GM03348 (cell line): ENCODE measurements around the gene GPI.

Source experiments
- DNase-seq: peaks from one replicate; pipeline ENCODE4 v3.0.0; 2012; ENCODE audit warnings: low spot score

GPI gene

DNA sequence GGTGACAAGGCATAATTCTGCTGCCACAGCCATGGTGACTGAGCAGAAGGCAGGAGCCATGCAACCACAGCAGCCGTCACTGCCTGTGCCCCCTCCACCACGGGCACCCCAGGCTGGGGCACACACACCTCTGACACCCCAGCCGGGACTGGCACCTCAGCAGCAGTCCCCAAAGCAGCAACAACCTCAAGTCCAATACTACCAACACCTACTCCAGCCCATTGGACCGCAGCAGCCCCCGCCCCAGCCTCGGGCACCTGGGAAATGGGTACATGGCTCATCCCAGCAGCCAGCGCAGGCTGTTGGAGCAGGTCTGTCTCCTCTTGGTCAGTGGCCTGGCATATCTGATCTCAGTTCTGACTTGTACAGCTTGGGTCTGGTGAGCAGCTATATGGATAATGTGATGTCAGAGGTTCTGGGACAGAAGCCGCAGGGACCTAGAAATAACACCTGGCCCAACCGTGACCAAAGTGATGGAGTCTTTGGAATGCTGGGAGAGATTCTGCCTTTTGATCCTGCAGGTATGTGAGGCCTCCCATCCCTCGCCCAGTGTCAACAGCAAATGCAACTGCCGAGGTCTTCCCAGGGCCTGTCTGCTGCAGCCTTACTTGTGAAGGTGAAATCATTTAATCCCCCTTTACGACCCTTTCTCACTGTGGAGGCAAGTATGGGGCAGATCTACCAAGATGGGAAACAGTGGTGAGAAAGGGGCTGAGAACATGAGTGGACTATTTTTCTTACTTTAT is 22.9 kb upstream of the GPI start:
- no peak for DNase-seq

DNA sequence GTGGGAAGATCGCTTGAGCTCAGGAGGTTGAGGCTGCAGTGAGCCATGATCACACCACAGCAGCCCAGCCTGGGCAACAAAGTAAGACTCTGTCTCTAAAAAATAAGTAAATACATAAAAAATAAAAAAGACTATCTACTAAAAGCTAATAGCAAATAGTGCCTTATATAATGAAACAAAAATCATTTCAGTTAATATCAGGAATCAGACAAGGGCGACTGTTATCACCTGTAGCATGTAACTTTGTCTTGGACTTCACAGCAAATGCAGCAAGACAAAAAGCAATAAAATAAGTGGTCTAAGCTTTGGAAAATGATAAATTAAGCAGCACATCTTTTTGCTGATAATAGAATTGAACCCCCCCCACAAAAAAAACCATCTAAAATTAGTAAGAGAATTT is 21.2 kb upstream of the GPI start:
- no peak for DNase-seq

DNA sequence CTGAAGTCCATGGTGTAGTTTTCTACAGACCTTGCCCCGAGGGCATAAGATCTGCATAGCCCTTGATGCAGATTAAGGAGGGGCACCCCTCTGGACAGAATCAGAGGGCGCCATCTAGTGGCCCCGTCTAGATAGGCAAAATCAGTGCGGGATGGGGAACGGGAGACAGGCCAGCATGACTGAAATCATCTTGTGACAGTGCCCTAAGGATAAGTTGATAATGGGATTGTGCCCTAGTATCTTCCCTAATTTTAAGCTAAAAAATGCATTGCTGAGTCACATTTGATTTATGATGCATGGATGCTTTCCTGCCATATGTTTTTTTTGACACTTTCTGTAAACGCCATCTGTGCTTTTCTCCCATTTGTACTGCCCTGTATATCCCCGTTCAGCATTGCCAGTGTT is 19.0 kb upstream of the GPI start:
- DNase-seq: peak; percentile 87

DNA sequence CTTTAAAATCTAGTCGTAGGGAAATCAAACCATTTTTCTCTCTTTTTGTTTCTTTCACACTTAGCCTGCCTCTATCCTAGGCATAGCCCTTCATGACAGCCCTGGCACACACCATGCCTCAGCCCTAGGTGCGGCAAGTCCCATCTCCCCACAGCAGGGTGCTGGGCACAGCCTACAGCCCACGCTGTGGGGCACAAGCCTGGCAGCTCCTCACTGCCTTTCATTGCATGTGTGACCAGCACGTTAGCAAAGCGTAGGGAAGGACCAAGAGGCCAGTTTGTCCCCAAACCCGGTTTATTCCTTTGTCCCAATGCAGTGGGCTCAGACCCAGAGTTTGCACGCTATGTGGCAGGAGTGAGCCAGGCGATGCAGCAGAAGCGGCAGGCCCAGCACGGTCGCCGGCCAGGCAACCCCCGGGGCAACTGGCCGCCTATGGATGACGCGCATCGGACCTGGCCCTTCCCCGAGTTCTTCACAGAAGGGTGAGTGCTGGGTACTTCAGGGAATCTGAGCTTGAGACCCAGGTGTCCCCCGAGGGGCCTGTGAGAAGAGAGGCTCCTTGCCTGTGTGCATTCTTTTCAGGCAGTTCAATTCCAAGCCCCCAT is 17.3 kb upstream of the GPI start:
- no peak for DNase-seq

DNA sequence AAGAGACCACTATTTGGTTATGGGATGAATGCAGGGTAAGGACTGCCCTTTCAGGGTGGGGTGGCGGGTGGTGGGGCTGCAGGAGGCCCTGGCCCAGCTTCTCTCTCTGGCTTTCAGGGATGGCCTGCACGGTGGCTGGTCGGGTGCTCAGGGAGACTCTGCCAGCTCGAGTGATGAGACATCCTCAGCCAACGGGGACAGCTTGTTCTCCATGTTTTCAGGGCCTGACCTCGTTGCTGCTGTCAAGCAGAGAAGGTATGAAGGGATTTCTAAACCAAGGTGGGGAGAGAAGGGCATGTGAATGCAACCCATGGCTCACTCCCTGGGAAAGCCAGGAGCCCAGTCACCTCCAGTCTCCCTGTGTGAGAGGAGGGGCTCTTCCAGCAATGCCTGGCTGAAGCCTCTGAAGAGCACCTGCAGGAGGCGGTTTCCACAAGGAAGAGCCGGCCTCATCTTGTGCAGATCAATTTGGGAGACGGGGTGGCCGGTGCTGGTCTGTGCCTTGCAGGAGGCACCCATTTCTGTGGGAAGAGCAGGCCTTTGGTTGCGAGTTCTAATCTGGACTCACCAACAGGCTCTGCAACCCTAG is 16.0 kb upstream of the GPI start:
- no peak for DNase-seq

DNA sequence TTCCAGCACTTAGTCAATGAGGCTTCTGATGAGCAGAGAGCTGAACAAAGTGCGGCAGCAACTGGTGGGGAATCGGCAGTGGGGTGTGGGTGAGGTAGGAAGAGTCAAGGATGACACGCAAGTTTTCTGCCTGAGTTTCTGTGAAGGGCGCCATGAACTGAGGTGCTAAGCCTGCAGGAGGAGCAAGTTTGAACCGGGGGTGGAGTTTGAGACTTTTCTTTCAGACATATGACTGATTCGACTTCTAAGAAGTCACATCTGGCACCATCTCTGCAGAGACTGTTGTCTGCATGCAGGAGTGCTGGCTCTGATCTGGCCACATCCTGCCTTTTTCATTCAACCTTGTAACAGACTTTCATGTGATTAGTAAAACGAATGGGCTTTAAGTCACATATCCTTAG is 14.8 kb upstream of the GPI start:
- DNase-seq: peak; percentile 40

DNA sequence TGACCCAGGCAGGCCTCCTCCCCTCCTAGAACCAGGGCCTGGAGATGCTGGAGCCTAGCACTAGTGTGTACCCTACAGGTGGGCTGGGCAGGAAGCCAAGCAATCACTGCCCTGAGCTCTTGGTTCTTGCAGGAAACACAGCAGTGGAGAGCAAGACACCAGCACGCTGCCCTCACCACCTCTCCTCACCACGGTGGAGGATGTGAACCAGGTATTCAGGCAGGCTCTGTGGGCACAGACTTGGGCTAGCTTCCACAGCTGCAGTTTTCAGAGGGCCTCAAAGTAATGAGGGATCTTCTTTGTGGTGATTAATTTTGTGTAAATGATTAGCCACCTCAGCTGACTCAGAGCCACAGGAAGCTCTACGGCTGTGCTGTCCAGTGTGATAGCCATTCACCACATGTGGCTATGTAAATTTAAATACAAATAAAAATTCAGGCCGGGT is 13.6 kb upstream of the GPI start:
- DNase-seq: no peak

DNA sequence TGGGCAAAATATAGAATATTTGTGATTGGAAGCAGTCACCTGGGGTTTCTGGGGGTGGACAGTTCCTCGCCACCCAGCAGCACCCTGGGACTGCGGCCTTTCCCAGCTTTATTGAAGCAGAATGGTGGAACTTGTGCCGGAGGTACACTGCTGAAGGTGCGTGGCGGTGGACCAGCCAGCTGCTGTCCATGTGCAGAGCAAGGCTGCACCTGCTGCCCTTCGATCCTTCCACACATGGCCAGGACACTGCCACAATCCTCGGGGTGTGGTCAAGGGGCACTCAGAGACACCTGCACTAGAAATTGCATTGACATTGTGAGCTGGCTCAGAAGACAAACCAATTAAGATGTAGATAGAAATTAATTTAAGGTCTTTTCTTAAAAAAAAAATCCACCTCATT is 11.4 kb upstream of the GPI start:
- no peak for DNase-seq

DNA sequence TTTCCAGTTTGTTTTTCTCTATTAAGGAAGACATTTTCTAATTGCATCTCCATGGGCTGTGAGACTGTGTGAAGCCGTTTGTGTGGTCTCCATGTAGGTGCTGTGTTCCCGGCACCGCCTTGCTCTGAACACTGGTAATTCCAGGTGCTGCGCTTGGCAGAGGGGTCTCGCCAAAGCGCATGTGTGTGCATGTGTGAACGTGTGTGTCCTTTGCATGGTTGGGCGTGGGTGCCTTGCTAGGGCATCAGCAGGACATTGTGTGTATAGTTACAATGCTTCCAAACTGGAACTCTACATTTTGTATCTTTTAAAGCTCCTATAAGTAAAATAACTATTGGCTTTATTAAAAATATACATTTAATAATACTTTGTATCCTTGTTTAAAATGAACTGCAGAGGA is 9.8 kb upstream of the GPI start:
- no peak for DNase-seq

DNA sequence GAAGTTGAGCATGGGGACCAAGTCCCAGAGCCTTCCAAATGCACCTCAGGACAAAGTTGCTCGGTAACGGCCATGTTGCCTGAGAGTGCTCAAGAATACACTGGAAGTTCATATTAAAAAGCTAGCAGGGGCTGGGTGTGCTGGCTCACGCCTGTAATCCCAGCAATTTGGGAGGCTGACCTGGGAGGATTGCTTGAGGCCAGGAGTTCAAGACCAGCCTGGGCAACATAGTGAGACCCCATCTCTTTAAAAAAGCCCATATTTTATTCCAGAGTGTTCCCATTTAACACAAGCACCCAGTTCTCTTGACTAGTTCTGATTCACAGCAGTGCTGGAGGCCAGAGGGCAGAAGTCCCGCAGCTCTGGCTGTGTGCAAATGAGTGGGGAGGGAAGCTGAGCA is 8.1 kb upstream of the GPI start:
- no peak for DNase-seq

DNA sequence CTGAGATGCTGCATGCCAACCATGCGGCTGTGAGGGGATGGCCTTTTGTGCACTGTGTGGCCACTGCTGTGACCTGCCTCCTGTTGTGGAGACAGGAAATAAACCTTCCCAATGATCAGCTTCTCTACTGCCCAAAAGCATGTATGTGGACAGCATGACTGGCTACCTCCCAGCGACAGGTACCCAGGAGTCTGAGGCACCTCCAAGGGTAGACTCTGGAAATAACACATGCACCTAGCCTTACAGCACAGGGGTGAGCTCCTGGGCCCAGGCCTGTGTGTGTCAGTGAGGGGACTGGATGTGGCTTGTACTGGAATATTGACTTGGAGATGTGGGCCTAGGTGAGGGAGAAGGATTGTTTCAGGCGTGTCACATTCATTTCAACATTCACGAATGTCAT is 7.6 kb upstream of the GPI start:
- DNase-seq: no peak

DNA sequence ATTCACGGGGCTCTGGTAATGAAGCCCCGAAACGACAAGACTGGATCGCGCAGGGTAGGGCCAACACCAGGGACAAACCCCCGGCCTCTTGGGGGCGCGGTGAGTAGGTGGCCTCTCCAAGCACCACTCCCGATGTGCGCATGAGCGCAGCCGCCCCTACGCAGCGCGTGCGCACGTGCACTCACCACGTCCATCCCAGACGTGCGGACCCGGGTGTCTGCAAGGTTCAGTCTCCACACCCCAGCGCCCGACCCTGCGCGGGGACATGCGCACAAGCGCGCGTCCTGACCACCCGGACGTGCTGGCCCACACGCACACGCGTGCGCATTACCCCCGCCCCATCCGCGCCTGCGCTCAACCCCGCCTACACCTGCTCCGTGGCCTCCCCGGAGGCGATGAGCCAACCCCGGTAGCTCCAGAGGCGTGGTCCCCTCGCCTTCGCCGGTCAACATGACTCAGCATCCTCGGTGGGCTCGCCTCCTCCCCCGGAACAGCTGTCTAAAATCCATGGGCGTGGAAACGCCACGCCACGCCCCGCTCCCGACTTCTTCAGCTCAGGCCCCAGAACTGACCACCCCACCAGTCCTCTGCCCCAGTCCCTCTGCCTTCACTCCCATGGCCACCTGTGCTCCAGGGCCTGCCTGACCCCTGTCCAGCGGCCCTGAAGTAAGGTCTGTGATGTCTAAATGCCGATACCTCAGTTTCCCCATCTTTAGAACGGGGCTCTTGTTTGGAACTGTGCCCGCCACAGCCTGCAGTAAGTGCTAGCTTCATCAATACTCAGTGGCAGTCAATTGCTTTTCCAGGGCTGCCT is 5.6 kb upstream of the GPI start:
- peak; percentile 98 for DNase-seq

DNA sequence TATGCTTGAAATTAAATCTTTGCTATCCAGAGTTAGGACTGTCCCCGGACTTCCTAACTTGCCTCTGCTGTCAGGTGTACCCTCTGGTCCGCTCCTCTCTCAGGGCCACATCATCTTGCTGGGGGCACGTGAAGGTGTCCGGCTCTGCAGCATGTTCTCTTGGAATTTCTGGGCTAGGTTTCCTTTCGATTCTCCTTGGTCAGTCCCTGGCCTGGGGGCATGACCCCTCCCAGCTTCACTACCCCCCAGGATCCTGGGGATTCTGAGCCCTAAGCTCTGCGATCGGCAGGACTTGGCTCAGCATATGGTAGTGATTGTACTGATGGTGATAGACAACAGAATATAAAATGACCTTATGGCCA is 5.1 kb upstream of the GPI start:
- DNase-seq: no peak

DNA sequence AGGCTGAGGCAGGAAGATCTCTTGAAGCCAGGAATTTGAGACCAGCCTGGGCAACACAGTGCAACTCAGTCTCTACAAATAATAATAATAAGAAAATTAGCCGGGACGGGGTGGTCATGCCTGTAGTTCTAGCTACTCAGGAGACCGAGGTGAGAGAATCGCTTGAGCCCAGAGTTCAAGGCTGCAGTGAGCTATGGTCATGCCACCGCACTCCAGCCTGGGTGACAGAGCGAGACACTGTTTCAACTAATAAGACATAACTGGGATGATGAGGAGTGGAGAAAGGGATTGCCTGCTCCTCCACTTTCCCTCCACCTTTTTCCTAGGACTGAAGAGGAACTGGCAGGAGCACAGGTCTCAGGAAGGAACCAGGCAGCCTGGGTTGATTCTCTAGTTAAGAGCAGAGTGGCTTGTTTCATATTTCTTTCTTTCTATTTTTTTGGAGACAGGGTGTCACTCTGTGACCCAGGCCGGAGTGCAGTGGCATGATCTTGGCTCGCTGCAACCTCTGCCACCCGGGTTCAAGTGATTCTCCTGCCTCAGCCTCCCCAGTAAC is 4.6 kb upstream of the GPI start:
- no peak for DNase-seq

DNA sequence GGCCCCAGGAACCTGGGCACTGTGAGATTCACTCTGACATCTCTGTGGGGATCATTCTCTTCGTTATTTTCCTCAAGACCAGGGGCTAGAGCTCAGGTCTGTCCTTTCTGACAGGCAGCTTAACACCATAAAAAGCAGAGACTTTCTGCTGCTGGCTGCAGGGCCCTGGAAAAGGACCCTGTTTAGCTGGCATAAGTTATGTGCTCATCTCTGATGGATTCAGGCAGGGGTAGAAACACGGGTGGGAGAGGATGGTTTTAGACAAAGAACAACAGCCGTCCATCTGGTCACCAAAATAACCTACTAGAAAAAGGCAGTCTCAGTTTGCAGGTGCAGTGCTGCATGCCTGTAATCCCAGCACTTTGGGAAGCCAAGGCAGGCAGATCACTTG is 2.3 kb upstream of the GPI start:
- DNase-seq: no peak

DNA sequence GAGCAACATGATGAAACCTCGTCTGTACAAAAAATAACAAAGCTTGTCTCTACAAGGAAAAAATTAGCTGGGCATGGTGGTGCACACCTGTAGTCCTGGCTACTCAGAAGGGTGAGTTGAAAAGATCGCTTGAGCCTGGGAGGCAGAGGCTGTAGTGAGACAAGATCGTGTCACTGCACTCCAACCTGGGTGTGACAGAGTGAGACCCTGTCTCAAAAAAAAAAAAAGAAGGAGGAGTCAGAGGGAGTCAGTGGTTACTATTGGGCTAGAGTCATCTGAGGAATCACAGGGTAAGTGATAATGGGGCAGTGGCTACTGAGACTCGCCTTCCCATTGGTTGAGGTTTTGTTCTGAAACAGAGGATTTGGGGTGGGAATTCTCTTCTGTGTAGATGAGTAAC is 1.9 kb upstream of the GPI start:
- DNase-seq: no peak

DNA sequence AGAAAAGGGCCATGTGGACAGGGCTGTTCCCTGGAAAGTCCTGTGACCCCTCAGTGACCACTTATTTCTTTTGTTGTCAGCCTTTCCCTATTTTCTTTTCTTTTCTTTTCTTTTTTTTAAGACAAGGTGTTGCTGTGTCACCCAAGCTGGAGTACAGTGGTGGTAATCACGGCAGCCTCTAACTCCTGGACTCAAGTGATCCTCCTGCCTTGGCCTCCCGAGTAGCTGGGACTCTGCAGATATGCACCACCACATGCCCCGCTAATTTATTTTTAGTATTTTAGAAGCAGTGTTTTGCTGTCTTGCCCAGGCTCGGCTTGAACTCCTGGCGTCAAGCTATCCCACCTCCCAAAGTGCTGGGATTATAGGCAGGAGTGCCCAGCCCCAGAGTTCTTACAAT is 1.1 kb upstream of the GPI start:
- no peak for DNase-seq

DNA sequence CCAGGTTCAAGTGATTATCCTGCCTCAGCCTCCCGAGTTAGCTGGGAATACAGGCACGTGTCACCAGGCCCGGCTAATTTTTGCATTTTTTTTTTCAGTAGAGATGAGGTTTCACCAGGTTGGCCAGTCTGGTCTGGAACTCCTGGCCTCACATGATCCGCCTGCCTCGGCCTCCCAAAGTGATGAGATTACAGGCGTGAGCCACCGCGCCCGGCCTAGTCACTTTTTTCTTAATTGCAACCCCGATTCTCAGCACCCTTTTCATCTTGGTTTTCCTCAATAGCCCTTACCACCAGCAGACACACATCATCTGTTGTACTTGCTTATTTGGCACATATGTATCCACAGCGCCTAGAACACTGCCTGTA is 550 bp upstream of the GPI start:
- no peak for DNase-seq

DNA sequence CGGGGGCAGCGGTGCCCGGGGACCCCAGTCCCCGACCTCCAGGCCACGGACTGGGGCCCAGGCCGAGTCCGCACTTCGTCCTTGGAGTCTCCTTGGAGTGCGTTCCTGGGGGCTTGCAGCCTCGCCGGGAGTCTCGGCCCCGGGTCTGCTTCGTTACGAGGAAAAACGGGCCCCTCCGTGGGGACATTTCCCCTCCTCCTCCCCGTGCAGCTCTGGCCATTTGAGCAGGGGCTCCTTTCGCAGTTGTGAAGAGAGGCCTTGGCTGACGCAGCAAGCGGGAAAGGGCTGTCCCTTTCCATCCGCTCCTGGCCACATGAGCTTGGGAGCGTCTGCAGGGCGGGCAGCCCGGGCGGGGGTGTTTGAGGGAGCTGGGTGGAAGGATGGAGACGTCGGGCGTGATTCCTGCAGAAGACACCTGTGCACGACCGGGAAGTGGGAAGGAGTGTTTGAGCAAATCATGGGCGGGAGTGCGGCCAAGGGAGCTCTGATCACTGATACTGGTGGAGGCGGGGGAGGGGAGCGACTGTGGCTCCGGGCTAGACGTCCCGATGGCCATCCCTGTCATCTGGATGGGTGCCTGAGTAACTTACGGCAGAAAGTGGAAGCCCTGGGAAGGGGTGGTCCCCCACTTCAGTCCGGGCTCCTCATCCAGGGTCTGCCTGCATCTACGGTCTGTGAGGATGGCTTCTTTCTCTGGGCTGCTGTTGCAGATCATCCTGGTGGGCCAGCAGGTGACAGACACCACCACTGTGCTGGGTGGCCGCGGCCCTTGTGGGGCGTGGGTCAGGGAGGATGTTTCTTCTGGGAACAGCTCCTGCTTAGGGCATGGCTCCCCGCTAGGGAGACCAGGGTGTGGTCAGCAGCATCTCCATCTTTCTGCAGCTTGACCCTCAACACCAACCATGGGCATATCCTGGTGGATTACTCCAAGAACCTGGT is 736 bp downstream of the GPI start:
- peak; percentile 68 for DNase-seq

DNA sequence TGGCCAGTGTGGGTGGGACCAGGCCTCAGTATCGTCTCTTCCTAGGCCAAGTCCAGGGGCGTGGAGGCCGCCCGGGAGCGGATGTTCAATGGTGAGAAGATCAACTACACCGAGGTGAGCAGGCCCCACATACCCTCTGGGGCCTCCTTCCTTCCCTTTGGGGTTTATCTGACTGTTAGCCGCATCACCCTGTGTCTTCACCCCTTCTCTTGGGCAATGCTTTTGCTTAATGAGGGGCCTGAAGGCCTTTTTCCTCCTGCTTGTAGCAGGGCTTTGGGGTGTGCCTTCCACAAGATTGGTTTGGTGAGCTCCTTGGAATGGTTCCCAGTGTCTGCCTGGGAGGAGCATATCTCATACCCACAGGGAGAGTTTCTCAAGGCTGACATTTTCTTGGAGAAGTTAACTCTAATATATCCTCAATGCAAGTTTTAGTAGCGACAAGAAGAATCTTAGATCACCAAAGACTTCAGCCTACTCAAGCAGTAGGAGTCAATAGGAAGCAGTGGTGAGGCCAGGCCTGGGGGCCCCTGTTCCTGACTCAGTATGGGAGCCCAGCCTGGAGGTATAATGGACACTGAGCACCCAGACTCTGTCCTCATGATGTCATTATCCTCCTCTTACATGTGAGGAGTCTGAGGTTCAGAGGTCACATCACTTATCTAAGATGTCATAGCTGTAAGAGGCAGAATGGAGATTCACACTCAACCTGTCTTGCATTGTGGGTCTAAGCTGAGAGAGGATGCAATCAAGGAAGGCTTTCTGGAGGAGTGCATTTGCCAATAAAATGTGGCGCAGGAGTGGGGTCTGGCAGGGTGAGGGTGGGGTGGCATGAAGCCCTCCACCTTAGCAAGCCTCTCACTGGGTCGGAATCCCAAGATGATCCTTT is 2.0 kb downstream of the GPI start:
- peak; percentile 61 for DNase-seq

DNA sequence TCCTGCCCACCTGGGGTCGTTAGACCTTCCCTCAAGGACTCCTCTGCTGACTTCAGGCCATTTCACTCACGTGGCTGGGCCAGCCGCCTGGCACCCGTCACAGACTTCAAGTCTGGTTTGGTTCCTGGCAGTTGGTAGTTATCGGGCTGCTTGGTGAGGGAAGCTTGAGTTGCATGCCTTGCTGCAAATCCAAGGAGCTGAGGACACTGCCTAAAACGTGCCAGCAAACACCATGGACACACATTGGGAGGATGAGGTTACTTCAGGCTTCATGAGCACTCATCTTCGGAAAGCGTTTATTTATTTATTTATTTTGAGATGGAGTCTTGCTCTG is 2.6 kb downstream of the GPI start:
- DNase-seq: no peak
